HG03571 (cell line): ENCODE results near the gene TUBA8.
"Not testable (repeated sequence)": the region's sequence is repeated elsewhere in the genome, so short reads cannot be mapped to it uniquely, and the experiment has no call there.

Experiments used
- ATAC-seq: cut with Tn5 transposase; IDR thresholded peaks from one replicate; pipeline ENCODE4 v1.9.1; 2021; ENCODE audit not compliant: unreplicated experiment

TUBA8 gene

DNA sequence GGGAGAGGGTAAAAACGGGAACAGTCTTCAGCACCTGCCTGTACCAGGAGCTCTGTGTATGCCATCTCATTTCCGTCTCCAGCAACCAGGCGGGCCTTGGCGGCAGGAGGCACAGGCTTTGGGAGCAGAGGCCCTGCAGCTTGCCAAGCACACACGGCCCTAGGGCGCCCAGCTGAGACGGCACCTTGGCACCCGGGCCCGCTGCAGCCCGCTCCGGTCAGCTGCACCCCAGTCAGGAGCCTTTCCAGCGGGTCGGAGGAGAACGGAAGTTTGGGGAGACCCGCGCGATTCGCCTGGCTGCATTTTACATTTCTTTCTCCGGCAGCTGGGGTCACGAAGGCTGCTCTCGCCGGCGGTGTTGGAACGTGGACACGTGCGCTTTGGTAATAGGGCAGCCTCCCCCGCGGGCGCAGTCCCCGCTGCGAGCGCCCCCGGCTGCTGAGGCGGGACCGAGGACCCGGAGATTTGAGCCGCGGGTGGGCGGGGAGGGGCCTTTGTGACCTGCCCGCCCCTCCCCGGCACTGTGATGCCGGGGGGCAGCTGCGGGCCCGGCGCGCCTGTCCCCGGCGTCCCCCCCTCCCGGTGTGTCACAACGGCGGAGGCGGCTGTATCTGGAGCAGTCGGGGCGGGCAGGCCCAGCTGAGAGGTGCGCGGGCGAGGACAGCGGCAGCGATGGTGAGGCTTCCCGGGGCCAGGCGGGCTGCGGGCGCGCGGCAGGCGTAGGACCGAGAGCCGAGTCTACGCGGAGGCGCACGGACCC is at the start of gene TUBA8:
TUBA8 (plus strand) TSS at position 616 of the 760 bp plus-strand sequence; CDS start at position 673, 57 bp downstream.
- ATAC-seq: no peak

DNA sequence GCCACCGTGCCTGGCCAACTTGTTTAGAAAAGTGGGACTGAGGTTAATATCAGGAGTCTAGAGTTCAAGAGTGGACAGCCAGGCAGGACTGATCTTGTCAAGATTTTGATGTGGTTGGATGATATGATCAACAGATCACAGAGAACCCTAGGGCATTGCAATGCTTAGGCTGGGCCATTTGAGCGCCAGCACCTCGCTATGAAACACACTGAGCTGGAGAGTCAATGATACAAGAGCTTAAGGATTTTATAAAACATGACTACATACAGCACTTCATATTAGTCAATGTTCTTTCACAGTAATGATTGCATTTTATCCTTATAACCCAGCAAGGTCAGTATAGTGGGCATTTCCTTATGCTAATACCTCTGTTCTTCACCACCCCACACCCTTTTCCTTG is 48.2 kb upstream of the TUBA8 start:
- ATAC-seq: no peak

DNA sequence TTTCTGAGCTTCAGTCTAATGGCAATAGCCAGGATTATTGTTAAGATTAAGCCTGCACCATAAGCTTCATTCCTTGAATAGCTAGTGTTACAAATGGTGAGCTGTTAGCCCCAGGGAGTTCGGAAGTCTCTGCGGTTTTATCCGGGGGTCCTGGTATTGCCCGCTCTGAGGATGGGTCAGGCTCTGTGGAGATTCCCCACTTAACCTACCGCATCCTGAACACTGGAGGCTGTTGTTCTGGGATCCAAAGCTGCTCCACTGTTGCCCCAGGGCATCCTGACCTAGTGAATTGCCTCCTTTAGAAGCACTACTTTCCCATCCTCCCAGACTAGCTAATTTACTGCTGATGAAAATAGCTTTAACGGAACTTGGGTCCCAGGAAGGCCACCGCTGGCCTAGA is 47.3 kb upstream of the TUBA8 start:
- no peak for ATAC-seq

DNA sequence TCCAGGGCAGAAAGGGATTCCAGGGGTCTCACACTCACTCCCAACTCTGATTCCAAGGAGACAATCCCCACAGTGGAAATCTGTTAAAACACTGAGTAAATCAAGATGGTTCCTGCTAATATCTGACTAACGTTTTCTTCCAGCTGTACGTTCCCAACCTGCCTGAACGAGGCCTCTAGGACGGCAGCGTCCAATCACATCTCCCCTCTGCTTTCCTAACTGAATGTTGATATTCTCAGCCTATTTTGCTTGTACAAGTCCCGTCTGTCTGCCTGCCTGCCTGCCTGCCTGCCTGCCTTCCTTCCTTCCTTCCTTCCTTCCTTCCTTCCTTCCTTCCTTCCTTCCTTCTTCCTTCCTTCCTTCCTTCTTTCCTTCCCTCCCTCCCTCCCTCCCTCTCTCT is 46.9 kb upstream of the TUBA8 start:
- not testable (repeated sequence) for ATAC-seq

DNA sequence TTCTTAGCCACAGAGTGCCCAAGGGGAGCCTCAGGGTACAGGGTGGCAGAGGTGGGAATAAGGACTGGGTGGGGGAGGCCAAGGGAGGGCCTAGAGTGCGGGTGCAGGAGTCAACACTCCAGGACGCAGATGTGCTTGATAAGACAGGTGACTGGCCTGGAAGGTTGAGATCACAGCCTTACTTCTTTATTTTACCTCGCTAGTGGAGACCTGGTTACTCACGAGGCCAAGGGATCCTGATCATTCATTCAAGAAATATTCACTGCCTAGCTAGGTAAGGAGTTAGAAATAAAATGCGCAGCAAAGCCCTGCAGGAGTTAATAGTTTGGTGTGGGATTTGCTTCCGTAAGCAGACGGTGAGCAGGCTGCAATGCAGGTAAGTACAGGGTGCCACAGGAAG is 46.0 kb upstream of the TUBA8 start:
- ATAC-seq: no peak

DNA sequence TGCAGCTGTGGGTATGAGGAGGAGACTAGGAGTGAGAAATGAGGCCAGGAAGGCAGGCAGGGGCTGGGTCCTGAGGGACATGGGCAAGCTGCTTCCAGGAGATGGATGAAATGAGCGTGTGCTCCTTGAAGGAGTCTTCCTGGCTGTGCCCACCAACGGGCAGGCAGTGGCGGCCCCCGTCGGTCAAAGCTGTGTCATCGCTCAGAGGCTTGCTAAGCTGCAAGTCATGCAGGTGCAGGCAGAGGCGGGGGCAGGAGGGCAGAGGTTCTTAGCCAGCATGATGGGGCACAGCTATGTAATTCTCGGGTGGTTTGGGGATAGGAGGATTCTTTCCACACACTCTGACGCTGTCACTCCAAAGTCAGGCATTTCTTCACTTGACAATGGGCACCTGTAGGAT is 45.4 kb upstream of the TUBA8 start:
- no peak for ATAC-seq

DNA sequence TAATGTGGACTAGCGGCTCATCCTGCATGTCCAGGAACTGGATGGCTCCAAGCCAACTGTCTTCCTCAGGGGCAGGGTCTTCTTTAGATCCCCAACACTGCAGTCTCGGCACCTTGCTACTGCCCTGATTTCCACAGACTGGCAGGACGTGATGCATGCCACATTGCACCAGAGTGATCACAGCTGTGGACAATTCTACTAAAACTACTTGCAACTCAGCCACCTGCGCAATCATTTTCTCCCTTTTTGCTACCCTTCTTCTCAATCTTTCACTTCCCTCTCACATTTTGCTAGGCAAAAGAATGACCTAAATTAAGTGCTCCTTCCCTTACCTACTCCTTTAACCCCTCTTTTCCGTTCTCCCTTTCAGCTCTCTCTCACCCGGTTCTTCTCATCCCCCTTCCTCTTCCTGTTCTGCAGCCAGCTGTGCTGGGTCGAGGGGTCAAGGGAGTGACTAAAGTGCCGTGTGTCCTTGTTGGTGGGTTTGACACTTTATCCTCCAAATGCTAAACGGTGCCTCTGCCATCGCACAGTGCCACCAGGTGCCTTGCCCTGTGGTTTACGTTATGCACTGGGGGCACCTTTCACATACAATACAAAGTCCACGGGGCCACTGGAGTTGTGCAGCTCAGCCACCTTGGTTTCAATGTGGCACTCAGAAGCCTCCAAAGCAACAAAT is 44.3 kb upstream of the TUBA8 start:
- ATAC-seq: no peak

DNA sequence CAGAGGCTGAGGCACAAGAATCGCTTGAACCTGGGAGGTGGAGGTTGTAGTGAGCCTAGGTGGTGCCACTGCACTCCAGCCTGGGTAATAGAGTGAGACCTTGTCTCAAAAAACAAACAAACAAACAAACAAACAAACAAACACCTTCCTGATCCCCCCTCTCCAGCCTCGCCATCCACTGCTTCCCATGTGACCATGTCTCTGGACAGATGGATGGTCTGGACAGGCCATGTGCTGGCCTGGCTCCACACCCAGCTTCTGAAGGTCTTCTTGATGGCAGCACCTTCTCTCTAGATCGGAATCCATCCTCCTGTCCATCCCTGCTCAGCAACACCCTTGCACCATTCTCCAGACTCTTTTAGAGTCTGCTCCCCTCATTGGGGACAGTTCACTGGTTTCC is 43.5 kb upstream of the TUBA8 start:
- no peak for ATAC-seq

DNA sequence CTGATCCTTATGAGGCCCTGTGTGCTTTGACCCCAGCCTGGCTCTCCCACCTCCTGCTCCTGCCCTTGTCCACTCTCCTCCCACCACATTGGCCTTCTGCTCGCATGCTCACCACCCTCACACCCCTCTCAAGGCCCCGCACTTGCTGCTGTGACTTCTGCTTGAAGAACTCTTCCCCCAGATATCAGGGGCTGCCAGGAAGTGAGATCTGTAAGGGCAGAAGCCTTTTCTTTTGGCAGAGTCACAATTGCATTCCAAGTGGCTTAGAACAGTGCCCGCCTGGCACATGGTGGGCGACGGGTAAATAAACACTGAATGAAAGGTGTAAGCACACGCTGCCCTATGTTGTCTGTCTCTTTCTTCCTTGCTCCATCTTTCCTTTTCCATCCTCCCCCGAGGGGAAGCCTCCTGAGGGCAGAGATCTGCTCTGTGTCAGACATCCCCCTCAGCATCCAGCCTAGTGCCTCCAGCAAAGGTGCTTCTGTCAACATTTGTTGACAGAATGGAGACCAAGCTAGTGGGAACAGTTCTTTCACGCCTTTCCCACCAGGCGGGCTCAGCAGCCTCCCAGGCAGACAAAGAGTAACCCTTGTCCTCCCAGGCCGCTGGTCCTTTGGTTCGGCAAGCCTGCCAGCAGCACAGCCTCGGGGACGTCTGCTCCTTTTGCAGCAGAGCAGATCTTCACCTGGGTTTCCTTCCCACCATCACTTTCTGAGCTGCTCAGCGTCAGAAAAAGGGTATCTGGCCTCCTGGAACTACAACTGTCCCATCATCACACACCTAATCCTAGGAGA is 42.9 kb upstream of the TUBA8 start:
- no peak for ATAC-seq

DNA sequence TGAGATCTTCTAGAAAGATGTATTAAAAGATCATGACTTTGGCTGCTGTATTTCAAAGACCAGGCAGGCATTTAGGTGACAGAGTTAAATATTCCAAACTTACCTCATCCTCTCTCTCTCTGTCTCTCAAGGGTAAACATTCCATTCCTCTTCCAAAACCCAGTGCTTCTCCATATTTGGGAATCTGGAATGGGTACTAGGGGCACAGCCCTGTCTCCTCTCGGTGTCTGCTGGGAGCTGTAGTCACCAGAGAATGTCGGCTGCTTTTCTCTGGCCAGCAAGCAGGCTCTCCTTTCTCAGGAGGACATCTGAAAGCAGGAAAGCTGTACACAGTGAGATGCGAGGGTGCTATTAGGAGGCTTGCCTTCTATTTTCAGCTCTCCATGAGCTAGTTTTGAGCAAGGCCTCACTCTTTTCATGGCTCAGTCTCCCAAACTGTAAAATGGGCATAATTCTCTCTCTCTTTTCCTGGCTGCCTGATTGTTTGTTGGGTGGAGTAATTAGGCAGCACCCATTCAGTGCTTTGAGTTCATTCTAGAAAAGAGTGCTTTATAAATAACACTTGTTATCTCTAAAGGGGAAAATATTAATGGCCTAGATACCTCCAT is 42.1 kb upstream of the TUBA8 start:
- ATAC-seq: no peak

DNA sequence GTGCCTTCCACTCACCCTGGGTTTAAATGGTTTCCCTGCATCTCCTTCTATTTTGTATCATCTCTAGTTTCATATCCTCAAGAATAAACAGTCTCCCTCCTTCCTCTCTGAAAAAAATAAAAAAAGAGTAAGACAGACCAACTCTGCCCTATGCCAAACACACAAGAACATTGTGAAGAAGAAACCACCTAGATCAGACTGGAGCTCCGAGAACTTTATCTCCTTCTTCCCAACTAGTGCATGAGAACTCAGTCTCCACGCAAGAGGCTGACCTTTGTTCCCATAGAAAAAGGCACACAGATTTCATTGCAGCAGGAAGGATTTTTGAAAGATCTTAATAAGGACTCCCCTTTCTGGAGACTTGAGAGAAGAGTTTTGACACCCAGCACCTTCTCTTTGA is 41.6 kb upstream of the TUBA8 start:
- no peak for ATAC-seq

DNA sequence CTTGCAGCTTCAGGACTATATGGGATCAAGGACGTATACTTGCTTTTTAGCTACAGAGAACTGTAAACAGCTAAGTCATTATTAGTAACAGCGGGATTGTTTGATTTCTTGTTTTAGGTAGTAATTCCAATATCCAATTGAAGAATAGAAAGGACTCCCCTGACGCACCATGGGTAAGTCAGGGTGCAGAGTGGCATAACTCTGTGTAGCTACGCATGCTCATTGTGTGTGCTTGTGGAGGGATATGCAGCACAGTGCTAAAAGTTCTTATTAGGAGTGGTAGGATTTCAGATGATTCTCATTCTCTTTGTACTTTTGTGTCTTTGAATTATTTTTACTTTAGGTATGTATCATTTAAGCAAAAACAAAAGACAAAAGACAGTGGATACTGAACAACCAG is 40.6 kb upstream of the TUBA8 start:
- no peak for ATAC-seq

DNA sequence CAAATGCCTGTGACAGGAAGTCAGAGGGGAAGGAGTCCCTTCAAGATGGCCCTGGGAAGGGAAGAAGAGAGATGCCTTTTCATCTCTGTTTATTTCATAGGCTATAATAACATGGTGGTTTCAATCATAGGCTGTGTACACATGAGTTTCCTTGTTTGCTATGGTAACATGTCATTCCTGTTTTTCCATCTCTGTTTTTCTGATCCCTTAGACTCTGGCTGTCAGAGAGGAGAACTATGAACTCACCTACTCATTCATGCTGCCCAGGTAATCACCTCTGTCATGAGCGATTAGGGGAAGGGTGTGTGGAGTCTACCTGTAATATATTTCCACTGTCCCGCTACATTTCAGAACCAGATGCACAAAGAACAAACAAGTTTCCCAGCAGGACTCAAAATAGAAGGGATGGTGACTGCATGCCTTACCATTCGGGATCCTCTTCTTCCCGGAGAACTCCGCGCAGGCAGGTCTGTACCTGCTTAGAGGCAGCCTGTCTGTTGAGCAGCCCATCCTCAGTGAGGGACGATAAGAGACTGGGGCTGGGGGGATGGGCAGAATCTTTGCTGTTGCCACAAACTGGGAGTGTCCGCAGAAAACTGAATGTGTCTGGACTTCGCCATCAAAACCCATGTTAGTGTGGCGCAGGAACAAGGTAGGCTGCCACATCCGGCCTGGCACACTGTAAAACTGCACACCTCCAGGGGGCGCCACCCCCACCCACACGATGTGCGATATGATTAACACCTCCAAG is 39.9 kb upstream of the TUBA8 start:
- no peak for ATAC-seq

DNA sequence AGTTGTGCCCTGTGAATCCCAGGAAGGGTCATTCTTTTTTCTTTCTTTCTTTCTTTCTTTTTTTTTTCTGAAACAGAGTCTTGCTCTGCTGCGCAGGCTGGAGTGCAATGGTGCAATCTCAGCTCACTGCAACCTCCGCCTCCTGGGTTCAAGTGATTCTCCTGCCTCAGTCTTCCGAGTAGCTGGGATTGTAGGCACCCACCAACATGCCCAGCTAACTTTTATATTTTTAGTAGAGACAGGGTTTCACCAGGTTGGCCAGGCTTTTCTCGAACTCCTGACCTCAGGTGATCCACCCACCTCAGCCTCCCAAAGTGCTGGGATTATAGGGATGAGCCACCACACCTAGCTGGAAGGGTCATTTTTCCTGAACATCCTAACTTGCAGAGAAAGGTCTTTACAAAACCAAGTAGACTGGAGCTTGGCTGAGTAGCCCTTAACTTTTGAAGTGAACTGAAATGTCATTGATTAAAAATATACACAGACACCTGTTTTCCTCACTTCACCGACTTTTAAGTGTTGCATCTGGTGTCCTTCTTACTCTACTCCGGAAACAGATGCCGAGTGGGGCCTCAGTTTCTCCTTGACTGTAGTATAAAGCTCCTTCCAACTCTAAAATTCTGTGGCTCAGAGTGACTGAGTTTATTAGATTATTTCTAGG is 39.2 kb upstream of the TUBA8 start:
- not testable (repeated sequence) for ATAC-seq

DNA sequence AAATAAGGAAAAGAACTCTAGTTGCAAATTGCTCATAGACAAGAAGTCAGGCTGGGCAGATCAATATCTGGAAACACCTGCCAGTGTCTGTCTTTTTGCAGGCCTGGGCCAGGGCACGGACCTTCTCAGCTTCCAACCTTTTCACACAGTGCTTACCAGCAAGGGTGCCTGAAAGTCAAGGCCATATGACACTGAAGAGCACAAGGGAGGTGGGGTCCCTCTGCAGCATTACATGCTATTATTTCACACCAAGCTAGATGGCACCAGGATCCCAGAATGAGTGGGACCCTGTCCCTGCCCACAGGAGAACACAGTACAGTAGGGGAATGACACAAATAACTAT is 38.7 kb upstream of the TUBA8 start:
- no peak for ATAC-seq

DNA sequence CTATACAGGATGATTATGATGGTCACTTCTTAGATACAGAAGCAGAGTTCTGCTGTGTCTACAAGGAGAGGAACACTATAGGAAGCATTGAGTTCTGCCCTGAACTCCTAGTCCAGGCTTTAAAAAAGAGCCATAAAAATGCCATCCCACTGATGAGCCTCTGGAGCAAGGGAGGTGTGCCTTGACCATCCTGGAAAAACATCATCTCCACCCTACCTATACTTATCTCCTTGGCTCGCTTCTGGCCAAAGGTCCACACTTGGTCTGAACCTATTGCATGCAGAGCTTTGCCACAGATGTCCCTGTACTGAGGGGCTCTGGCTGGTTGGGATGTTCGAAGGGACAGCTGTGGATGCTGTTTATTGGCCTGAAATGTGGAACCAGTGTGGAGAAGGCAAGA is 37.1 kb upstream of the TUBA8 start:
- ATAC-seq: no peak

DNA sequence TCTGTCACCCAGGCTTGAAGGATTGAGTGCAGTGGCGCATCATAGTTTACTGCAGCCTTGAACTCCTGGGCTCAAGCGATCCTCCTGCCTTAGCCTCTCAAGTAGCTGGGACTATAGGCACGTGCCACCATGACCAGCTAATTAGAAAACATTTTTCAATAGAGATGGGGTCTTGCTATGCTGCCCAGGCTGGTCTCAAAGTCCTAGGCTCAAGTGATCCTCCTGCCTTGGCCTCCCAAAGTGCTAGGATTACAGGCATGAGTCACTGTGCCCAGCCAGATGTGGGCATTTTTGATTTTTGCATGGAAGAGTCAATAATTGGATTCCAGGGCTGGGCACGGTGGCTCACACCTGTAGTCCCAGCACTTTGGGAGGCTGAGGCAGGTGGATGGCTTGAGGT is 36.7 kb upstream of the TUBA8 start:
- not testable (repeated sequence) for ATAC-seq

DNA sequence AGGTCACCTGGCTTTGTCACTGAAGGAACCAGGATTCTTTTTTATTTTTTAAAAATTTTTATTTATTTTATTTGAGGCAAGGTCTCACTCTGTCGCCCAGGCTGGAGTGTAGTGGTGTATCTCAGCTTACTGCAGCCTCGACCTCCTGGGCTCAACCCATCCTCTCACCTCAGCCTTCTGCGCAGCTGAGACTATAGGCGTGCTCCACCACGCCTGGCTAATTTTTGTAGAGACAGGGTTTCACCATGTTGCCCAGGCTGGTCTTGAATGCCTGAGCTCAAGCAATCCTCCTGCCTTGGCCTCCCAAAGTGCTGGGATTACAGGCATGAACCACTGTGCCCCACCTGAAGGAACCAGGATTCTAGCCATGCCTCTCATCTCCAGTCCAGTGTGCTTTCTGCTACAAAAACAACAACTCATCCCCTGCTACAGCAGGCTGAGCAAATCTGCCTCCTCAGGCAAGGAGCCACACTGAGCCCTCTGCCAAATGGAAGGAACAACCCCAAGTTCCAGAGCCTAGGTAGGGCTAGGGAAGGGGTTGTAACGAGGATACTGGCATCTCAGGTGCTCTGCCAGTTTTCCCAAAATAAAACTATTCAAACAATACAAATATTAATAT is 35.4 kb upstream of the TUBA8 start:
- ATAC-seq: no peak

DNA sequence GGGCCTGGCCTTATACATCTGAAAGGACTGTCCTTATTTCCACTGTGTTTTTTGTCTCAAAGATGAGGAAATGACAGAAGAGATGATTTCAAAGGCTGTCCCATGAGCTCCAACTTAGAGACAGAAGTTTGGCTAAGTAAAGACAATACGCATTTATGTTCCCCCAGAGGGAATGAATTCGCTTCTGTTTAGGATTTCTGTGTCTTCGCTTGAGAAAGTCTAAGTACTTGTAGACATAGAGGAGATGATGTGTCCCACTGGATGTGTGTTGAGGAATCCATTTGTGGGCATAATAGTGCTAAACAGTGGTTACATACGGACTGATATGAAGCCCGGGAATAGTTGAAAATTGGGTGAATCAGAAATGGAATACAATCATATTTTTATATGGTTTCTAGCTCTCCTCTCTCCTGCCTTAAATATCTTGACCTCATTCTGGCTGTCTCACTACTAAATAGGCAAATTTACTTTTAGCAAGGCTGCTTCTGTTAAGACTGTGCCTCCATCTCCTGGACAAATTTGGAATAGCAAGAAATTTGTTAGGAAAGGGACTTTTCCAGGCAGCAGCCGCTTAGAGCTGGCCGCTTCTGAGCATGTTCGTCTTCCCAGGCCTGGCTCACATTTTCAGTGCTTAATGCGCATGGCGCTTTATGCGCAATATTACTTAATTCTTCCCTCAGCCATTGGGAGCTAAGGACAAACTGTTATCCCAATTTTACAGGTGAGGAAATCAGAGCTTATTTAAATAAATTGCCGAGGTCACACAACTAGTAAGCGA is 34.7 kb upstream of the TUBA8 start:
- no peak for ATAC-seq
